ENCODE measurements around the gene ARHGAP15. TPM values are rescaled to one million over a fixed set of nuclear protein-coding genes. Genes with fewer than 3 reads are reported as not detected.

ARHGAP15 gene
- total RNA-seq, 1 experiment from 2014 or later: 0.41 TPM

- H3K27me3 ChIP-seq (ENCODE audit: control insufficient read depth, insufficient read depth, low read length): no peaks in the 10 kb centered on the region
- intact Hi-C loops (cut with micrococcal nuclease; ENCODE audit: unreplicated experiment) (no loop called here), in situ Hi-C loops (cut with HindIII; ENCODE audit: low pct_unique_long_range_greater_than_20kb, low sequenced_read_pairs) (no loop called here)
- H3K4me1 ChIP-seq (ENCODE audit: control insufficient read depth, insufficient read depth, low read length): no peaks in the 10 kb centered on the region
- DNase-seq (ENCODE audit: low read depth, low spot score) (no peak), ATAC-seq (no peak)
- TF ChIP-seq TCF7L2 (IDR thresholded peaks at IDR 0.05; ENCODE audit: low read depth, low read length) (no peak), POLR2AphosphoS5 (IDR thresholded peaks at IDR 0.05; ENCODE audit: low read depth, low read length) (no peak), SIN3A (IDR thresholded peaks at IDR 0.05; ENCODE audit: borderline replicate concordance, insufficient read depth, low read depth, low read length) (no peak), CTCF (IDR thresholded peaks at IDR 0.05) (no peak), REST (IDR thresholded peaks at IDR 0.05; ENCODE audit: insufficient read depth in 1 of 2, low read depth in 2 of 2, low read length in 1 of 2) (no peak)
- CTCF ChIA-PET: no interaction called here
- H3K9me3 ChIP-seq (ENCODE audit: control insufficient read depth, insufficient read depth, low read depth, low read length): no peaks in the 10 kb centered on the region
- no peak overlapping the region for H3K27ac ChIP-seq (ENCODE audit: low read length)
- no peak overlapping the region for H3K4me3 ChIP-seq (ENCODE audit: low read depth in 2 of 2, low read length in 2 of 2)
- BruUV-seq (replicated peaks): no TSS peak
- no peaks in the 10 kb centered on the region for H3K36me3 ChIP-seq (ENCODE audit: control insufficient read depth, insufficient read depth, low read length)
- POLR2A ChIA-PET: no interaction called here
Observed at GRCh38 chr2:143123911-143124310, 5.3 kb upstream of the ARHGAP15 start.

- Histone ChIP-seq H3K27ac (ENCODE audit: low read length) (no peak overlapping the region), H3K36me3 (ENCODE audit: control insufficient read depth, insufficient read depth, low read length) (no peaks in the 10 kb centered on the region), H3K9me3 (ENCODE audit: control insufficient read depth, insufficient read depth, low read depth, low read length) (no peaks in the 10 kb centered on the region), H3K27me3 (ENCODE audit: control insufficient read depth, insufficient read depth, low read length) (no peaks in the 10 kb centered on the region; the same call in 1 of the 2 replicates), H3K4me3 (ENCODE audit: low read depth in 2 of 2, low read length in 2 of 2) (no peak overlapping the region), H3K4me1 (ENCODE audit: control insufficient read depth, insufficient read depth, low read length) (no peaks in the 10 kb centered on the region)
- BruUV-seq (replicated peaks): no TSS peak
- intact Hi-C loops (cut with micrococcal nuclease; ENCODE audit: unreplicated experiment): no loop called here
- ChIA-PET POLR2A (no interaction called here), CTCF (no interaction called here)
- in situ Hi-C loops (cut with HindIII; ENCODE audit: low pct_unique_long_range_greater_than_20kb, low sequenced_read_pairs): no loop called here
- TF ChIP-seq TCF7L2 (IDR thresholded peaks at IDR 0.05; ENCODE audit: low read depth, low read length) (no peak), POLR2AphosphoS5 (IDR thresholded peaks at IDR 0.05; ENCODE audit: low read depth, low read length) (no peak), REST (IDR thresholded peaks at IDR 0.05; ENCODE audit: insufficient read depth in 1 of 2, low read depth in 2 of 2, low read length in 1 of 2) (no peak), SIN3A (IDR thresholded peaks at IDR 0.05; ENCODE audit: borderline replicate concordance, insufficient read depth, low read depth, low read length) (no peak), CTCF (IDR thresholded peaks at IDR 0.05) (no peak)
- ATAC-seq: no peak
- no peak for DNase-seq (ENCODE audit: low read depth, low spot score)
Observed at GRCh38 chr2:143124445-143124844, 4.8 kb upstream of the ARHGAP15 start.
